ENCODE data around the gene ZNHIT2. TPM values are rescaled to one million over a fixed set of nuclear protein-coding genes. Genes with fewer than 3 reads are reported as not detected.
A peak's percentile ranks its signal among the peaks of the same experiment; 100 is the strongest.

ZNHIT2 gene
- total and polyA plus RNA-seq, 2 of the 13 experiments (the other 11 are each of a cell fraction or from before 2014, with no cell fraction given) = 1.1 to 6.5 TPM

- no peak for TF ChIP-seq E2F5 (CRISPR knock-in tag; conservative IDR thresholded peaks at IDR 0.05)
- TF ChIP-seq PAF1 (CRISPR knock-in tag; IDR thresholded peaks at IDR 0.05) = no peak
- TF ChIP-seq ZNF790 (CRISPR knock-in tag; IDR thresholded peaks at IDR 0.05; ENCODE audit: borderline replicate concordance) = no peak
- no peak for TF ChIP-seq ZNF224 (CRISPR knock-in tag; IDR thresholded peaks at IDR 0.05)
- TF ChIP-seq MNT (IDR thresholded peaks at IDR 0.05) = peak; percentile 67
- 0 out of 2 replicates have a peak, but pooled peaks have one; percentile 13 for TF ChIP-seq ZNF362 (CRISPR knock-in tag; IDR thresholded peaks at IDR 0.05; ENCODE audit: borderline replicate concordance)
- TF ChIP-seq THRA (CRISPR knock-in tag; IDR thresholded peaks at IDR 0.05; ENCODE audit: borderline replicate concordance) = no peak
- TF ChIP-seq DZIP1 (CRISPR knock-in tag; IDR thresholded peaks at IDR 0.05) = no peak; the same call in 1 of the 2 replicates
- TF ChIP-seq TOE1 (CRISPR knock-in tag; IDR thresholded peaks at IDR 0.05) = no peak
- no peak for TF ChIP-seq JDP2 (CRISPR knock-in tag; IDR thresholded peaks at IDR 0.05; ENCODE audit: borderline replicate concordance)
- peak; percentile 75; the same call in 1 of the 2 replicates for TF ChIP-seq ZBTB25 (CRISPR knock-in tag; IDR thresholded peaks at IDR 0.05)
- TF ChIP-seq TRAFD1 (CRISPR knock-in tag; IDR thresholded peaks at IDR 0.05; ENCODE audit: borderline replicate concordance) = no peak
- peak; percentile 90 for TF ChIP-seq ELF1 (CRISPR knock-in tag; IDR thresholded peaks at IDR 0.05)
- peak; percentile 92 for TF ChIP-seq ZNF772 (CRISPR knock-in tag; IDR thresholded peaks at IDR 0.05)
- TF ChIP-seq ZEB1 (IDR thresholded peaks at IDR 0.05; ENCODE audit: insufficient replicate concordance, low read depth) = no peak
- no peak for TF ChIP-seq FOXM1 (CRISPR knock-in tag; IDR thresholded peaks at IDR 0.05)
Measured at GRCh38 chr11:65121865-65122696, 4.6 kb upstream of the ZNHIT2 start, which contains the start of the genes FAU and MRPL49 (continued).
